Right atrium auricular region (tissue), 2 donors: ENCODE data around the gene DCST1. TPM values are rescaled to one million over a fixed set of nuclear protein-coding genes. Genes with fewer than 3 reads are reported as not detected.

Experiments used
- DNase-seq: peaks from one replicate; pipeline ENCODE4 v3.0.0-alpha.2; 2019; ENCODE audit warnings: low spot score
- H3K27ac ChIP-seq, 2 donors: fragments of 200-600 bp; sonication (generic); 1 replicate in 1 of 2; 2 replicates in 1 of 2; pipeline ENCODE4 v1.5.1; 2016 to 2019
- H3K27me3 ChIP-seq, 2 donors: fragments of 200-600 bp; sonication (generic); one replicate each; pipeline versions ENCODE4 v1.5.1 to v1.6.0; 2017 to 2019
- H3K36me3 ChIP-seq: fragments of 200-600 bp; sonication (generic); one replicate; pipeline ENCODE4 v1.5.1; 2016
- H3K4me1 ChIP-seq, 2 donors: fragments of 200-600 bp; sonication (generic); one replicate each; pipeline versions ENCODE4 v1.5.1 to v1.6.0; 2017 to 2019
- H3K4me3 ChIP-seq, 2 donors: fragments of 200-600 bp; sonication (generic); 1 replicate in 1 of 2; 2 replicates in 1 of 2; pipeline ENCODE4 v1.5.1; 2017 to 2019; ENCODE audit warnings: mild to moderate bottlenecking in 1 of 2, moderate library complexity in 1 of 2
- H3K9me3 ChIP-seq, 2 donors: fragments of 200-600 bp; sonication (generic); one replicate each; pipeline ENCODE4 v1.5.1; 2019
- total RNA-seq, 2 donors: library from RNA; depleted of rRNA; stranded (reverse); fragments of >200 nt; gene quantifications; one replicate each; pipeline ENCODE4 v1.1.0, GENCODE V29; 2016
- TF ChIP-seq, protein P1 (sequence below), 2 donors: fragments of 200-600 bp; sonication (generic); IDR thresholded peaks; one replicate each; pipeline ENCODE4 v1.5.1; 2019; ENCODE audit warnings: antibody characterized with exemption in 2 of 2

The DCST1 gene
- total RNA-seq, 2 donors from 2014 or later, result not detected

DNA sequence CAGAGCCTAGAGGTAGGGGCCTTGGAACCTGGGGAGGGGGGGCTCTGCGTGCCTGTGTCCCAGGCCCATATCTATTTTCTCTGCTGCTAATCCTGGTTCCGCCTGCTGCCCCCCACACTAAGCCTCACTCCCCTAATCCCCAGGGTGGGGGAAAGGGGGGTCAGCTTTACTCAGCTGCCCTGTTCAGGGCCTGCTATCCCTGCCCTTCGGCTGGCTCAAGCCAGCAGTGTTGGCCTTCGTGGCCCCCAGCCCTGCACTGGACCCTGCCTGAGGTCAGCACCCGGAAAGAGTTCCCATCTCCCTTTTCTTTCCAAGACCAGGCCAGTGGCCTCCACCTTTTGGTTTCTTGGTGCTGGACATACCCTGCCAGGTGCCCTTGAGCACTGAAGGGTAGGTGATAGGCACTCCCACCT, 22.6 kb upstream of the DCST1 start:
- peaks cover 0 to 75% of the 10 kb centered on the region in 2 donors for H3K4me1 ChIP-seq
- DNase-seq, result no peak

GRCh38 chr1:155011437-155012025, 22.1 kb upstream of the DCST1 start:
- H3K27ac ChIP-seq, result peak overlapping the region; percentile 32 to 40
- no peaks in the 10 kb centered on the region for H3K27me3 ChIP-seq
- H3K4me1 ChIP-seq, result peaks cover 0 to 71% of the 10 kb centered on the region in 2 donors
- no peak overlapping the region for H3K4me3 ChIP-seq
- no peak for DNase-seq
- peaks cover 25% of the 10 kb centered on the region for H3K36me3 ChIP-seq
- H3K9me3 ChIP-seq, result no peaks in the 10 kb centered on the region
- TF ChIP-seq, protein P1, sequence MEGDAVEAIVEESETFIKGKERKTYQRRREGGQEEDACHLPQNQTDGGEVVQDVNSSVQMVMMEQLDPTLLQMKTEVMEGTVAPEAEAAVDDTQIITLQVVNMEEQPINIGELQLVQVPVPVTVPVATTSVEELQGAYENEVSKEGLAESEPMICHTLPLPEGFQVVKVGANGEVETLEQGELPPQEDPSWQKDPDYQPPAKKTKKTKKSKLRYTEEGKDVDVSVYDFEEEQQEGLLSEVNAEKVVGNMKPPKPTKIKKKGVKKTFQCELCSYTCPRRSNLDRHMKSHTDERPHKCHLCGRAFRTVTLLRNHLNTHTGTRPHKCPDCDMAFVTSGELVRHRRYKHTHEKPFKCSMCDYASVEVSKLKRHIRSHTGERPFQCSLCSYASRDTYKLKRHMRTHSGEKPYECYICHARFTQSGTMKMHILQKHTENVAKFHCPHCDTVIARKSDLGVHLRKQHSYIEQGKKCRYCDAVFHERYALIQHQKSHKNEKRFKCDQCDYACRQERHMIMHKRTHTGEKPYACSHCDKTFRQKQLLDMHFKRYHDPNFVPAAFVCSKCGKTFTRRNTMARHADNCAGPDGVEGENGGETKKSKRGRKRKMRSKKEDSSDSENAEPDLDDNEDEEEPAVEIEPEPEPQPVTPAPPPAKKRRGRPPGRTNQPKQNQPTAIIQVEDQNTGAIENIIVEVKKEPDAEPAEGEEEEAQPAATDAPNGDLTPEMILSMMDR (IDR thresholded peaks at IDR 0.05), result no peak

More for the DNA sequence above, 22.6 kb upstream of the DCST1 start:
- peak overlapping the region; percentile 32 to 40 for H3K27ac ChIP-seq
- no peaks in the 10 kb centered on the region for H3K27me3 ChIP-seq
- H3K9me3 ChIP-seq, result no peaks in the 10 kb centered on the region
- H3K4me3 ChIP-seq, result no peak overlapping the region
- TF ChIP-seq, protein P1 (IDR thresholded peaks at IDR 0.05), result no peak
- H3K36me3 ChIP-seq, result peaks cover 20% of the 10 kb centered on the region

DNA sequence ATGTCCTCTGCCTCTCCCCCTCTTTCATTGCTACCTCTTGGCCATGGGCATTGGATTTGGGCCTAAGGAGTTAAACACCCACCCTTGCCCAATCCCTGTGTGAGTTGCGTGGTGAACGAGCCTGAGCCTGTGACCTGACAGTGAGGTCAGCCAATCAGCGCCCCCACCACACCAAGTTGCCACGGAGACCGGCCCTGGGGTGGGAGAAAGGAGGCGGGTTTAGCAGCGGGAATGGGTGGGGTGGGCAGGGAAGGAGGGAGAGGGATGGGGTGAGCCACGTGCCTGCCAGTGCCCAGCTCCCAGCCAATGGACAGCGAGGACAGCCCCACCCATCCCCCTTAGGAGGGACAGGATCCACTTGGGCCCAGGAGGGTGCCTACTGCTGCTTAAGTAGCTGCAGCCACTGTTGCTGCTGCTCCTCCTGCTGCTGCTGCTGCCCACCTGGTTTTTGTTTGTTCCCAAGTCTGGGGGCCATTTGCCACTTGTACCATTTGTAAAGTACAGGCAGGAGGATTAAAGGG, 21.5 kb upstream of the DCST1 start:
- no peak overlapping the region for H3K4me3 ChIP-seq
- H3K9me3 ChIP-seq, result no peaks in the 10 kb centered on the region
- H3K27me3 ChIP-seq, result no peaks in the 10 kb centered on the region
- H3K4me1 ChIP-seq, result peaks cover 0 to 71% of the 10 kb centered on the region in 2 donors
- H3K27ac ChIP-seq, result peak overlapping the region; percentile 32 to 40
- H3K36me3 ChIP-seq, result peaks cover 26% of the 10 kb centered on the region
- TF ChIP-seq, protein P1 (IDR thresholded peaks at IDR 0.05), result no peak
- DNase-seq, result peak; percentile 89

DNA sequence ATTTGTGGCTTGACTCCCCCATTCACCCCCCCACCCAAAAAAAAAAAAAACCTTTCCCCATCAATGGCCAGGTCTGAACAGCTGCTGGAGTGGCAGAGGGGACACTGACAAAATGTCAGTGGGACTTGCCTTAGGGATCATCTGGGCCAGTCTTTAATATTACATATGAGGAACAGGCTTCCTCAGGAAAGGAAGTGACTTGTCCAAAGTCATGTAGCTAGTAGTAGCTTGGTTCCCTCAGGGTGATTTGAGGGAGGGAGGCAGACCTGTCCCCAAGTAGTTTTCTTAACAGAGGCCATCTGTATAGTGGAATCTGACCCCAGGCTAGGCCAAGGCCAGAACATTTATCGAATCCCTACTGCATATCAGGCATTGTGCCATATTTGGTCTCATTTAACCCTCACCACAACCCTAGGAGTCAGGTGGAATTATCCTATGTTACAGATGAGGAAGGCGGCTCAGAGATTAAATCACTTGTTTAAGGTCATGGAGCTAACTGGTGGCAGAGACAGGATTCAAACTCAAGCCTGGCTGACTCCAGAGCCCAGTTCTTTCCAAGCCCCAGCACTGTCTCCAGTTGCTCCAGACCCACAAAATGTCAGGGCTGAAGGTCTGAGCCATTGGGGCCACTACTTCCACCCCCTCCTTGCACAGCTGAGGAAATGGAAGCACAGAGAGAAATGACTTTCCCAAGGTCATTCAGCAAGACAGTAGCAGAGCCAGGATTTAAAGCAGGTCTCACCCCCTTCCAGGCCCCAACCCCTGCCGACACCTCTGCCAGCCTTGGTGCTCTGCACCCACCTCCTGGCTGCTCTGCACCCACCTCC, 20.6 kb upstream of the DCST1 start:
- peaks cover 0 to 69% of the 10 kb centered on the region in 2 donors for H3K4me1 ChIP-seq
- no peak for DNase-seq
- no peak overlapping the region for H3K4me3 ChIP-seq
- H3K27ac ChIP-seq, result peak overlapping the region; percentile 29 to 40
- no peaks in the 10 kb centered on the region for H3K27me3 ChIP-seq
- TF ChIP-seq, protein P1 (IDR thresholded peaks at IDR 0.05), result no peak
- H3K36me3 ChIP-seq, result peaks cover 26% of the 10 kb centered on the region
- no peaks in the 10 kb centered on the region for H3K9me3 ChIP-seq

DNA sequence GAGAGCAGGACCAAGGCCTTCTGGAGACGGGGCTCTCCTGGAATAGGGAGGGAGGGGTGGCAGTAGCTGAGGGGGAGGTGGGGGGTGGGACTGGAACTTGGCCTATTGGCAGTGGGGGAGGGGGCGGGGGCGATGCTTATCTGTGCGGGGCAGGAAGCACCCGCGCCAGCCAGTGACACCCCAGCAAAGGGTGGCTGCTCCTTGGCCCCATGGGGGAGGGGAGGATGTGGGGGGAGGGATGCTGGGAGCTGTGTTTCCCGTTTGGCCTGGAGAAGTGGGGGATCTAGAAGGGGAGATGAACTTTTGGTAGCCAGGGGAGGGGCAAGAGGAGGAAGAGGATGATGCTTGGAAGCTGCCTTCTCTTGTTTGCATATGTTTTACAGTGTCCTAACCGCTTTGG, 20.0 kb upstream of the DCST1 start:
- H3K9me3 ChIP-seq, result no peaks in the 10 kb centered on the region
- no peaks in the 10 kb centered on the region for H3K27me3 ChIP-seq
- peak overlapping the region in 1 of 2 donors; percentile 40 for H3K27ac ChIP-seq
- DNase-seq, result no peak
- no peak overlapping the region for H3K4me3 ChIP-seq
- TF ChIP-seq, protein P1 (IDR thresholded peaks at IDR 0.05), result no peak
- peaks cover 26% of the 10 kb centered on the region for H3K36me3 ChIP-seq
- H3K4me1 ChIP-seq, result peaks cover 0 to 69% of the 10 kb centered on the region in 2 donors
